GM21529 (cell line): ENCODE measurements around the gene NELL2.

Experiments used
- ATAC-seq: cut with Tn5 transposase; IDR thresholded peaks from one replicate; pipeline ENCODE4 v1.9.1; 2021; ENCODE audit not compliant: unreplicated experiment

Gene NELL2

GRCh38 chr12:44628180-44628579 lies 247.9 kb downstream of the NELL2 start:
- no peak for ATAC-seq

- ATAC-seq, result no peak
Observed at GRCh38 chr12:44627387-44628166, 248.5 kb downstream of the NELL2 start.

- ATAC-seq, result no peak
Observed at GRCh38 chr12:44626883-44627282, 249.2 kb downstream of the NELL2 start.

GRCh38 chr12:44618946-44619345 lies 257.2 kb downstream of the NELL2 start:
- no peak for ATAC-seq

GRCh38 chr12:44616402-44616801 lies 259.7 kb downstream of the NELL2 start:
- no peak for ATAC-seq

- ATAC-seq, result no peak
Observed at GRCh38 chr12:44611538-44611937, 264.6 kb downstream of the NELL2 start.

- no peak for ATAC-seq
Observed at GRCh38 chr12:44603701-44604100, 272.4 kb downstream of the NELL2 start.

- no peak for ATAC-seq
Observed at GRCh38 chr12:44592626-44593025, 283.5 kb downstream of the NELL2 start.

- ATAC-seq, result no peak
Observed at GRCh38 chr12:44589697-44590096, 286.4 kb downstream of the NELL2 start.

- no peak for ATAC-seq
Observed at GRCh38 chr12:44588651-44589050, 287.5 kb downstream of the NELL2 start.

- ATAC-seq, result no peak
Observed at GRCh38 chr12:44584625-44585024, 291.5 kb downstream of the NELL2 start.

- no peak for ATAC-seq
Observed at GRCh38 chr12:44582521-44582920, 293.6 kb downstream of the NELL2 start.

GRCh38 chr12:44581642-44582242 lies 294.4 kb downstream of the NELL2 start:
- ATAC-seq, result no peak

- ATAC-seq, result no peak
Observed at GRCh38 chr12:44574586-44574985, 301.5 kb downstream of the NELL2 start.

- no peak for ATAC-seq
Observed at GRCh38 chr12:44573723-44574122, 302.4 kb downstream of the NELL2 start.

- no peak for ATAC-seq
Observed at GRCh38 chr12:44571006-44571550, 305.0 kb downstream of the NELL2 start.

GRCh38 chr12:44570036-44570583 lies 306.0 kb downstream of the NELL2 start:
- no peak for ATAC-seq

- no peak for ATAC-seq
Observed at GRCh38 chr12:44565163-44565562, 311.0 kb downstream of the NELL2 start.

- ATAC-seq, result no peak
Observed at GRCh38 chr12:44563486-44563885, 312.6 kb downstream of the NELL2 start.

GRCh38 chr12:44558340-44559100 lies 317.6 kb downstream of the NELL2 start:
- no peak for ATAC-seq

GRCh38 chr12:44555454-44555853 lies 320.7 kb downstream of the NELL2 start:
- no peak for ATAC-seq
